ENCODE data around the gene MRPS34.

The MRPS34 gene

GRCh38 chr16:1784977-1785845, 12.3 kb upstream of the MRPS34 start:
- in situ Hi-C loops (cut with MboI; ENCODE audit: low pct_unique_long_range_greater_than_20kb, low sequenced_read_pairs) = no loop called here
- DNase-seq = no peak

- peak; percentile 99 for DNase-seq
- in situ Hi-C loops (cut with MboI; ENCODE audit: low pct_unique_long_range_greater_than_20kb, low sequenced_read_pairs) = no loop called here
Measured at GRCh38 chr16:1782408-1783264, 9.7 kb upstream of the MRPS34 start, which contains the start of the genes NUBP2 and SPSB3. NUBP2 (plus strand) TSS chr16:1782960; CDS start chr16:1783021, 61 bp downstream. SPSB3 (minus strand) TSS chr16:1782571; CDS start chr16:1781483, 1,088 bp downstream.

GRCh38 chr16:1781758-1782407, 8.9 kb upstream of the MRPS34 start:
- peak; percentile 39 for DNase-seq
- in situ Hi-C loops (cut with MboI; ENCODE audit: low pct_unique_long_range_greater_than_20kb, low sequenced_read_pairs) = no loop called here

- in situ Hi-C loops (cut with MboI; ENCODE audit: low pct_unique_long_range_greater_than_20kb, low sequenced_read_pairs) = no loop called here
- no peak for DNase-seq
Measured at GRCh38 chr16:1781254-1781653, 8.3 kb upstream of the MRPS34 start.

- in situ Hi-C loops (cut with MboI; ENCODE audit: low pct_unique_long_range_greater_than_20kb, low sequenced_read_pairs) = no loop called here
- no peak for DNase-seq
Measured at GRCh38 chr16:1780677-1781072, 7.7 kb upstream of the MRPS34 start.

GRCh38 chr16:1779741-1780676, 7.1 kb upstream of the MRPS34 start:
- in situ Hi-C loops (cut with MboI; ENCODE audit: low pct_unique_long_range_greater_than_20kb, low sequenced_read_pairs) = no loop called here
- no peak for DNase-seq

GRCh38 chr16:1779234-1779701, 6.3 kb upstream of the MRPS34 start:
- in situ Hi-C loops (cut with MboI; ENCODE audit: low pct_unique_long_range_greater_than_20kb, low sequenced_read_pairs) = no loop called here

GRCh38 chr16:1778200-1779179, 5.6 kb upstream of the MRPS34 start:
- no peak for DNase-seq
- in situ Hi-C loops (cut with MboI; ENCODE audit: low pct_unique_long_range_greater_than_20kb, low sequenced_read_pairs) = no loop called here

More at GRCh38 chr16:1779234-1779701, 6.3 kb upstream of the MRPS34 start:
- DNase-seq = no peak

GRCh38 chr16:1777375-1778199, 4.7 kb upstream of the MRPS34 start:
- DNase-seq = no peak
- in situ Hi-C loops (cut with MboI; ENCODE audit: low pct_unique_long_range_greater_than_20kb, low sequenced_read_pairs) = no loop called here

- in situ Hi-C loops (cut with MboI; ENCODE audit: low pct_unique_long_range_greater_than_20kb, low sequenced_read_pairs) = no loop called here
- no peak for DNase-seq
Measured at GRCh38 chr16:1776991-1777374, 4.0 kb upstream of the MRPS34 start.

- DNase-seq = no peak
- in situ Hi-C loops (cut with MboI; ENCODE audit: low pct_unique_long_range_greater_than_20kb, low sequenced_read_pairs) = no loop called here
Measured at GRCh38 chr16:1776672-1776955, 3.7 kb upstream of the MRPS34 start.

- in situ Hi-C loops (cut with MboI; ENCODE audit: low pct_unique_long_range_greater_than_20kb, low sequenced_read_pairs) = no loop called here
- no peak for DNase-seq
Measured at GRCh38 chr16:1775846-1776671, 3.1 kb upstream of the MRPS34 start.

- no peak for DNase-seq
- in situ Hi-C loops (cut with MboI; ENCODE audit: low pct_unique_long_range_greater_than_20kb, low sequenced_read_pairs) = no loop called here
Measured at GRCh38 chr16:1775006-1775845, 2.3 kb upstream of the MRPS34 start.

- in situ Hi-C loops (cut with MboI; ENCODE audit: low pct_unique_long_range_greater_than_20kb, low sequenced_read_pairs) = no loop called here
- no peak for DNase-seq
Measured at GRCh38 chr16:1774448-1774780, 1.5 kb upstream of the MRPS34 start.
